GM19395 (cell line): ENCODE measurements around the gene MAZ.

Experiments
- ATAC-seq: cut with Tn5 transposase; IDR thresholded peaks from one replicate; pipeline ENCODE4 v1.9.1; 2021; ENCODE audit warnings: mild to moderate bottlenecking, moderate library complexity; ENCODE audit not compliant: unreplicated experiment

The MAZ gene

DNA sequence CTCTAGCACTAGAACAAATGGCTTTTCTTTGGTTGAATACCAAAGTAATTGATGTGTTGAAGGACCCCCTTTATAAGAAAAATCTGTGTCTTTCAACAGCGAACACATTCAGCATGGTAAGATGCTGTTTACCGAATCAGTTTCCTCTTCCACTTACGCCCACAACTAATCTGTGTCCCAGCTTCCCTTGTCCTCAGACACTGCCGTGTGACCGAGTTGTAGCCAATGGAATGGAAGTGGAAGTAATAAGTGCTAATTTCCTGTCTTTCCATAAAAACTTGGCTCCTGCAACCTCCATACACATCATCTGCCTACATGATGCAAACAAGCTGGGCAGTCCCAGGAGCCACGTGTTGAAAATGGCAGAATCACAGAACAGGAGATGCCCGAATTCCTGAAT lies 46.3 kb downstream of the MAZ start:
- ATAC-seq: no peak

DNA sequence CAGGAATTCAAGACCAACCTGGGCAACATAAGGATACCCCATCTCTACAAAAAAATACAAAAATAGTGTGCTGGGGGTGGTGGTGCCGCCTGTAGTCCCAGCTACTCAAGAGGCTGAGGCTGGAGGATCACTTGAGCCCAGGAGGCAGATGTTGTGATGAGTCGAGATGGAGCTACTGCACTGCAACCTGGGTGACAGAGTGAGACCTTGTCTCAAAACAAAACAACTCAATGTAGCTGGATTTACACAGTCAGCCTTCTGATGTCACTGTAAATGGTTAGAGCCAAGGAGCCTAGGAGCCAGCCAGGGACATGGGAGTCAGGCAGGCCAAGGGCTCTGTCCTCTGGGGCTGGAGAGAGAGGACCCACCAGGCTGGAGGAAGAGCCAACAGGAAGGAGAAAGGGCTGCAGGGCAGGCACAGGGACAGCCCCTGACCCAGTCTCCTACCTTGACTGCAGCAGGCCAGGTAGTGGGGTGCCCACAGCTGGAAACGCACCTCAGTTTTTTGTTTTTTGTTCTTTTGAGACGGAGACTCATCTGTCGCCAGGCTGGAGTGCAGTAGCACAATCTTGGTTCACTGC lies 48.3 kb downstream of the MAZ start:
- no peak for ATAC-seq

DNA sequence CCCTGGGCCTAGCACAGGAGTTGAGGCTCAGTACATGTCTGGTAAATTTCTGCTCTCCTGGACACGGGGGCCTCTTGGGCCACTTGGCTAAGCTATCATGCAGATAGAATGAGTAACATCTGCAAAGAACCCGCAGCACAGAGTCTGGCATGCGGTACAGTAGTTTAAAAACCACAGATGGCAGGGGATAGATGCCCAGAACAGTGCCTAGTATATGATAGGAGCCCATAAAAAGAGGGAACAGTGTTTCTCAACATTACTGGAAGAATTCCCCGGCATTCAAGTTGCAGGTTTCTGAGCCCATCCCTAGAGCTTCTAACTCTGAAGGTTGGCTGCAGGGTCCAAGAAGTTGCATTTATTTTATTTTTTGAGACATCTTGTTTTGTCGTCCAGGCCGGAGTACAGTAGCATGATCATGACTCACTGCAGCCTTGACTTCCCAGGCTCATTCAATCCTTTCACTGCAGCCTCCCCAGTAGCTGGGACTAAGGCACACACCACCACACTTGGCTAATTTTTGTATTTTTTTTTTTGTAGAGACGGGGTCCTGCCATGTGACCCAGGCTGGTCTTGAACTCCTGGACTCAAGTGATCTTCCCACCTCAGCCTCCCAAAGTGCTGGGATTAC lies 50.9 kb downstream of the MAZ start:
- ATAC-seq: no peak

DNA sequence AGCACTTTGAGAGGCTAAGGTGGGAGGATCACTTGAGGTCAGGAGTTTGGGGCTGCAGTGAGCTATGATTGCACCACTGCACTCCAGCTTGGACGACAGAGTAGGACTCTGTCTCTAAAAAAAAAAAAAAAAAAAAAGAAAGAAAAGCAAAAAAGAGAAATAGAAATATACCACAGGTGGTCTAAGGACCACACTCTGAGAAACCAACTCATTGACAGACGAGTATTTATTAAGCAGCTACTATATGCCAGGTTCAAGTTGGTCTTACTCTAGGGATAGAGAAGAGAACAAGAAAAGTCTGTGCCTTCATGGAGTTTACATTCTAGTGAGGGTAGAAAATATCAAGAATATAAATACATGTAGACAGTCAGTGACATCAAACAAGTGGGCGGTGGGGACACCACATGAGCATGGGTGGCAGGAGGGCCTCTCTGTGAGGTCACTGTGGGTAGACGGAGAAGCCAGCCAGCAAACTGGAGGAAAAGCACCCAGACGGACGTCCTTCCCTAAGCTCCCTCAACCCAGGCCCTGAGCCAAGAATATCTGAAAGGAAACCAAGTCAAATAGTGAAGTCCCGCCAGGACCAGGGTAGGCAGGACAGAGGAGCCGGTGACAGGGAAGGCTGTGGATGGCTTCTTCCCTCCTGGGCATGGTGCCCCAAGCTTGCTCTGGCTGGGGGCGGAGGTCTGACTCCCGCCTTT lies 52.0 kb downstream of the MAZ start:
- ATAC-seq: no peak

DNA sequence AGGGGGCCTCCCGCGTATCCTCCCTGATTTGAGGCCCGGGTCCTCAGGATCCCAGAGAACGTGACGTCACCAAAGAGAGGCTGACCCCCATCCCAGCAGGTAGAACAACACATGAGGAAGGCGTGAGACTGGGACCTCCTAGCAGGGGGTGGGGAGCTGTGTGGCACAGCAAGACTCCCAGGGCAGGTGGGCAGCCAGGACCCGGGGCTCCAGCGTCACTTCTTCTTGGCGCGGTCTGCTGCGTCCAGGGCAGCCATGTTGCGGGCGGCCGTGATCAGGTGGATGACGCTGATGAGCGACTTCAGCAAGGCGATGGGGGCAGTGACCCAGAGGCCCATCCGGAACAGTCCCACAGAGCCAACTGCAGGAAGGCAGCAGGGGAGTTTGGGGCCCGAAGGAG lies 52.6 kb downstream of the MAZ start:
- no peak for ATAC-seq

DNA sequence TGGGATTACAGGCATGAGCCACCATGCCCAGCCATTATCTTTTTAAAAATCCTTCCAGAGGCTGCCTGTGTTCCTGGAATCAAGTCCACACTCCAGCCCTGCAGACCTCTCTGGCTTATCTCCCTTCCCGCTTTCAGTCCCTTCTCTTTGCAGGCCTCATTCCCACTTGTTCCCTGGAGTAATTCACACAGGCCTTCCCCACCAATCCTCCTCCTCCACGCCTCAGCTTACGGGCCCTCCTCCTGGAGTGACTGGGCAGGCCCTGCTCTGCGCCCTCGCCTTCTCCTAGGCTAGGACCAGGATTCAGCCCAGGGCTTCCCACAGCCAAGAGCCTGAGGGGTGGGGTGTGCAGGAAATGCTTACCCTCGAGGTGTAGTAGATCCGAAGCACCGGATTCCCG lies 53.9 kb downstream of the MAZ start:
- no peak for ATAC-seq
